Transverse colon (tissue), 4 donors: ENCODE data around the gene CACNA1E.

Experiments
- CTCF ChIP-seq, 5 experiments: fragments of 200-600 bp in 3 of 5; fragments of 450-650 bp in 2 of 5; sonication (generic) in 3 of 5; IDR thresholded peaks; 1 replicate in 2 of 5; 2 replicates in 3 of 5; pipeline ENCODE4 v1.5.1; 2016 to 2017; ENCODE audit warnings: antibody characterized with exemption in 5 of 5, inconsistent platforms in 3 of 5, mild to moderate bottlenecking in 2 of 5, moderate library complexity in 1 of 5
- POLR2A ChIP-seq: fragments of 450-650 bp; IDR thresholded peaks from one replicate; pipeline ENCODE4 v1.6.1; 2016; ENCODE audit warnings: antibody characterized with exemption, mild to moderate bottlenecking, moderate library complexity
- POLR2AphosphoS5 ChIP-seq, 3 donors: sonication (generic); formaldehyde crosslinking; IDR thresholded peaks; one replicate each; pipeline ENCODE4 v1.6.1; 2016; ENCODE audit warnings: antibody characterized with exemption in 3 of 3

GRCh38 chr1:181557313-181557712, 74.0 kb downstream of the CACNA1E start:
- TF ChIP-seq POLR2AphosphoS5 (IDR thresholded peaks at IDR 0.05) (no peak), CTCF (IDR thresholded peaks at IDR 0.05) (no peak), POLR2A (no peak)
